K562 (cell line): ENCODE data around the gene CTNNB1. TPM values are rescaled to one million over a fixed set of nuclear protein-coding genes. Genes with fewer than 3 reads are reported as not detected.

Experiments
- ATAC-seq: fragments of 200-7000 bp; cut with Tn5 transposase; 3 replicates; pipeline ENCODE4 v1.9.1; 2020; ENCODE audit warnings: moderate library complexity
- BruUV-seq: library from RNA; stranded (reverse); fragments of 400-500 nt; replicated peaks from 2 replicates; lab custom pipeline; 2021; lab: Mats Ljungman, UMichigan
- CTCF ChIA-PET: fragments of 300-600 bp; formaldehyde crosslinking; extraction: SDS; loops from one replicate; lab custom pipeline; 2021; ENCODE audit warnings: low intra/inter-chr PET ratio; lab: Yijun Ruan, JAX
- POLR2A ChIA-PET: fragments of 300-600, 350-650 bp; sonication (Branson Sonifier 250); formaldehyde crosslinking; extraction: SDS; loops from one replicate; lab custom pipeline; 2021; ENCODE audit warnings: antibody characterized with exemption, inconsistent platforms; lab: Yijun Ruan, JAX
- DNase-seq, 4 experiments: peaks; one replicate each; pipeline versions ENCODE4 v3.0.0 to v3.0.0-alpha.2; 2011 to 2018; ENCODE audit warnings: low spot score in 3 of 4, mixed read lengths in 3 of 4; ENCODE audit errors: extremely low read depth in 1 of 4
- FAIRE-seq: peaks from 2 replicates; lab custom pipeline; 2011; peaks lifted over from hg19 to GRCh38; lab: Jason Lieb, UNC
- H2AFZ ChIP-seq: 2 replicates; pipeline ENCODE4 v1.6.0; 2011; ENCODE audit warnings: low read depth, low read length, control low read depth, inconsistent platforms
- H3K27ac ChIP-seq: fragments of 200-600 bp; 3 replicates; pipeline ENCODE4 v1.8.0; 2011; ENCODE audit warnings: low read depth, mild to moderate bottlenecking, control low read depth, inconsistent platforms, low read length, moderate library complexity, mixed read lengths; ENCODE audit errors: extremely low read depth
- H3K27me3 ChIP-seq, 2 experiments: fragments of 300-600 bp in 1 of 2; 2 replicates in 1 of 2; 3 replicates in 1 of 2; pipeline versions ENCODE4 v1.6.0 to v1.8.0; 2011; ENCODE audit warnings: inconsistent platforms in 2 of 2, low read length in 2 of 2, mild to moderate bottlenecking in 1 of 2, mixed read lengths in 1 of 2, moderate library complexity in 1 of 2; ENCODE audit not compliant: control insufficient read depth in 2 of 2, insufficient read depth in 2 of 2
- H3K36me3 ChIP-seq: fragments of 300-600 bp; 3 replicates; pipeline ENCODE4 v1.8.0; 2011; ENCODE audit warnings: mild to moderate bottlenecking, low read length, inconsistent platforms; ENCODE audit not compliant: control insufficient read depth, insufficient read depth
- H3K4me1 ChIP-seq, 2 experiments: fragments of 200-600 bp in 1 of 2; replicated peaks in 1 of 2; 2 replicates in 1 of 2; 3 replicates in 1 of 2; pipeline versions ENCODE4 v1.5.1 to v1.8.0; 2011; ENCODE audit warnings: inconsistent platforms in 2 of 2, low read length in 2 of 2, mild to moderate bottlenecking in 1 of 2, mixed read lengths in 1 of 2, moderate library complexity in 1 of 2; ENCODE audit not compliant: control insufficient read depth in 2 of 2, insufficient read depth in 2 of 2
- H3K4me2 ChIP-seq: 2 replicates; pipeline ENCODE4 v1.6.1; 2011; ENCODE audit warnings: low read length, control low read depth, inconsistent platforms, mixed read lengths; ENCODE audit not compliant: insufficient read depth
- H3K4me3 ChIP-seq: fragments of 200-600 bp; sonication (generic), shearing (Covaris generic); 2 replicates; pipeline ENCODE4 v1.5.1; 2016; ENCODE audit warnings: control low read depth, inconsistent platforms
- H3K79me2 ChIP-seq: fragments of 200-600 bp; 3 replicates; pipeline ENCODE4 v1.8.0; 2011; ENCODE audit warnings: low read length, inconsistent platforms; ENCODE audit not compliant: control insufficient read depth, insufficient read depth
- H3K9ac ChIP-seq, 2 experiments: 2 replicates each; pipeline versions ENCODE4 v1.6.0 to v1.6.1; 2011; ENCODE audit warnings: low read depth in 2 of 2, low read length in 2 of 2, control low read depth in 1 of 2, inconsistent platforms in 1 of 2, mild to moderate bottlenecking in 1 of 2, mixed read lengths in 1 of 2; ENCODE audit not compliant: insufficient read depth in 1 of 2
- H3K9me1 ChIP-seq: one replicate; pipeline ENCODE4 v1.6.0; 2011; ENCODE audit warnings: inconsistent platforms, mild to moderate bottlenecking, low read length, moderate library complexity; ENCODE audit not compliant: control insufficient read depth, insufficient read depth
- H3K9me3 ChIP-seq: replicated peaks from 2 replicates; pipeline ENCODE4 v1.5.1; 2011; ENCODE audit warnings: low read depth, low read length, inconsistent platforms; ENCODE audit not compliant: control insufficient read depth, insufficient read depth
- H4K20me1 ChIP-seq: replicated peaks from 2 replicates; pipeline ENCODE4 v1.6.1; 2011; ENCODE audit warnings: low read length, inconsistent platforms, mixed read lengths; ENCODE audit not compliant: control insufficient read depth, insufficient read depth
- ATF4 ChIP-seq: fragments of 450-650 bp; formaldehyde crosslinking; IDR thresholded peaks from 2 replicates; pipeline ENCODE4 v1.4.0; 2022; ENCODE audit warnings: mild to moderate bottlenecking, moderate library complexity
- BDP1 ChIP-seq: IDR thresholded peaks from 3 replicates; pipeline ENCODE4 v1.6.1; 2011; ENCODE audit not compliant: insufficient read length, insufficient read depth
- DMBX1 ChIP-seq: fragments of 250-450 bp; sonication (Bioruptor Pico); IDR thresholded peaks from 2 replicates; pipeline ENCODE4 v1.8.0; 2022; ENCODE audit warnings: inconsistent platforms, mild to moderate bottlenecking, moderate library complexity, borderline replicate concordance
- ETV5 ChIP-seq: sonication (generic); formaldehyde crosslinking; IDR thresholded peaks from 2 replicates; pipeline ENCODE4 v1.4.0; 2020; ENCODE audit warnings: low read depth, mild to moderate bottlenecking, missing genetic modification reagents
- EZH2 ChIP-seq: IDR thresholded peaks from 2 replicates; pipeline ENCODE4 v1.6.1; 2012; ENCODE audit warnings: low read depth, mild to moderate bottlenecking, inconsistent platforms, low read length, borderline replicate concordance
- FOXA3 ChIP-seq, 2 experiments: fragments of 450-650 bp in 1 of 2; sonication (generic) in 1 of 2; formaldehyde crosslinking; IDR thresholded peaks in 1 of 2; conservative IDR thresholded peaks in 1 of 2; 2 replicates each; pipeline versions ENCODE4 v1.4.0 to v1.8.0; 2020 to 2022; ENCODE audit warnings: mild to moderate bottlenecking in 2 of 2, missing genetic modification reagents in 1 of 2
- MED1 ChIP-seq: sonication (generic); formaldehyde crosslinking; IDR thresholded peaks from 2 replicates; pipeline ENCODE4 v1.8.1; 2023; ENCODE audit warnings: missing genetic modification reagents, borderline replicate concordance
- SAFB ChIP-seq: fragments of 200-400 bp; formaldehyde crosslinking; IDR thresholded peaks from 2 replicates; pipeline ENCODE4 v1.6.1; 2017; ENCODE audit warnings: low read depth, low read length, borderline replicate concordance
- SIRT6 ChIP-seq: IDR thresholded peaks from one replicate; pipeline ENCODE4 v1.6.1; 2012; ENCODE audit warnings: low read depth, mild to moderate bottlenecking, control low read depth, inconsistent platforms, low read length, moderate library complexity
- SMARCE1 ChIP-seq: fragments of 450-650 bp; IDR thresholded peaks from 2 replicates; pipeline ENCODE4 v1.7.1; 2016; ENCODE audit warnings: mild to moderate bottlenecking
- SREBF1 ChIP-seq: fragments of 150-350 bp; IDR thresholded peaks from 2 replicates; pipeline ENCODE4 v1.6.1; 2014; ENCODE audit warnings: antibody characterized with exemption, low read depth, low read length, borderline replicate concordance
- TCF7 ChIP-seq: sonication (generic); IDR thresholded peaks from 2 replicates; pipeline ENCODE4 v1.6.1; 2016; ENCODE audit warnings: antibody characterized with exemption, borderline replicate concordance
- TCF7L2 ChIP-seq: fragments of 150-350 bp; IDR thresholded peaks from 2 replicates; pipeline ENCODE4 v1.6.1; 2016; ENCODE audit warnings: low read depth, mild to moderate bottlenecking, low read length, moderate library complexity
- ZNF134 ChIP-seq: fragments of 250-450 bp; sonication (Bioruptor Pico); conservative IDR thresholded peaks from 2 replicates; pipeline ENCODE4 v1.4.0; 2020
- ZNF282 ChIP-seq: sonication (generic); formaldehyde crosslinking; IDR thresholded peaks from 2 replicates; pipeline ENCODE4 v1.8.1; 2023; ENCODE audit warnings: missing genetic modification reagents
- WGBS: fragments of 100-300 bp; shearing (Covaris generic); methylation state at CpG from one replicate; pipeline ENCODE4 v1.1.6; 2016; ENCODE audit warnings: low coverage, mixed read lengths; ENCODE audit not compliant: insufficient coverage; ENCODE audit errors: missing lambda C conversion rate; 5-methylcytosine and 5-hydroxymethylcytosine counted together
- in situ Hi-C: fragments of 300-500 bp; cut with MboI; formaldehyde crosslinking; loops from 4 replicates; pipeline ENCODE4 v1.15.0; 2018; ENCODE audit warnings: inconsistent platforms, mixed read lengths
- intact Hi-C: fragments of 100-400 bp; cut with micrococcal nuclease; formaldehyde crosslinking; loops from 2 replicates; pipeline ENCODE4 v1.14.2; 2022
- polyA plus RNA-seq, 8 experiments: library from polyadenylated mRNA; depleted of rRNA in 4 of 8; stranded (reverse) in 5 of 8; unstranded in 3 of 8; fragments of >200 nt; fragmentation: Nextera tagmentation in 2 of 8; fragmentation: Illumina TruSeq in 1 of 8; extraction: Ambion mirVana in 2 of 8; extraction: Trizol in 1 of 8; gene quantifications; 2 replicates each; pipeline versions ENCODE4 v1.2.1 to v1.2.3, GENCODE V29; 2011 to 2014; ENCODE audit warnings: inconsistent platforms in 1 of 8, missing spikeins in 1 of 8
- total RNA-seq, 7 experiments: library from RNA; depleted of rRNA in 6 of 7; stranded (reverse); fragments of >200 nt in 6 of 7; fragmentation: Illumina TruSeq in 2 of 7; extraction: Trizol in 2 of 7; gene quantifications; 2 replicates each; pipeline versions ENCODE4 v1.2.1 to v1.2.3, GENCODE V29; 2011 to 2021; ENCODE audit warnings: low replicate concordance in 1 of 7

Gene CTNNB1
- total and polyA plus RNA-seq, 9 of the 15 experiments (the other 6 are each of a cell fraction or from before 2014, with no cell fraction given) = 44.3 to 193 (median 154) TPM

- in situ Hi-C loops = no loop called here
- Histone ChIP-seq H4K20me1 (0 out of 2 replicates have a peak, but pooled peaks cover 4% of the 10 kb centered on the region), H3K27me3 (peaks cover 4 to 26% of the 10 kb centered on the region in 2 experiments; a peak in 3 of 5 replicates), H3K9me3 (no peaks in the 10 kb centered on the region), H2AFZ (no peak overlapping the region), H3K27ac (no peak overlapping the region), H3K9me1 (no peaks in the 10 kb centered on the region), H3K4me1 (no peaks in the 10 kb centered on the region), H3K9ac (no peak overlapping the region), H3K4me3 (no peak overlapping the region), H3K4me2 (no peak overlapping the region), H3K79me2 (no peaks in the 10 kb centered on the region), H3K36me3 (no peaks in the 10 kb centered on the region)
- no peak for DNase-seq
- ChIA-PET CTCF (no interaction called here), POLR2A (interaction anchor here (1.4 to 1.5 kb wide), 3 partner anchors 11 to 48 kb away, joined by 3 to 4 read pairs (median 3); partner anchors contain the start of gene CTNNB1)
- no peak for FAIRE-seq
- WGBS = 4% methylated on average over 12 of the region's 12 CpGs
- no peak for ATAC-seq
- BruUV-seq = no TSS peak
- intact Hi-C loops = no loop called here
- TF ChIP-seq ATF4 (CRISPR knock-in tag) (no peak), FOXA3 (CRISPR knock-in tag; conservative IDR thresholded peaks at IDR 0.05 in 1 of 2, IDR thresholded peaks at IDR 0.05 in 1 of 2) (no peak), TCF7 (no peak), ETV5 (CRISPR knock-in tag) (no peak), SIRT6 (no peak), SMARCE1 (no peak), EZH2 (no peak), ZNF282 (no peak), DMBX1 (CRISPR knock-in tag) (no peak), BDP1 (no peak), SREBF1 (no peak), SAFB (no peak), ZNF134 (CRISPR knock-in tag) (no peak), MED1 (CRISPR knock-in tag) (no peak), TCF7L2 (no peak)
Measured at GRCh38 chr3:41247055-41248004, 48.0 kb downstream of the CTNNB1 start.
